ENCODE data around the gene RHBDL3. TPM values are rescaled to one million over a fixed set of nuclear protein-coding genes. Genes with fewer than 3 reads are reported as not detected.

RHBDL3 gene
- total and polyA plus RNA-seq, 9 donors = 0.83 to 5.6 (median 2.0) TPM

DNA sequence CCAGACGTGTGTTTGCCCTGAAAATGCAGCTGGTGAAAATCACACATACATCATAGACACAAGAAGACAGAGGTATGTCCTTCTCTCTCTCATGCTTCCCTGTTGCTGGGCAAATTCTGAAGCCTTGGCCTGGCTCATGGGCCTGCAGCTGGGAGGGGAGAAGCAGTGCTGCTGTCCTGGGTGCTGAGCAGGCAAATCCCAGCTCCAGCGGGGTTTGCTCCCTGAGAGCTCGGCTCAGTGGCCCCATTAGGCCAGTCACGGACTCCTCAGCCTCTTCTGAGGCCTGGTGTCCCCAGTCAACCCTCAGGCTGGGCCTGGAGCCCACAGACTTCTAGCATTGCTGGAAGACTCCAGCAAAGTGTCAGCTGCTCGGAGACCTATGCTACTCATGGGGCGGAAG is 11.7 kb downstream of the RHBDL3 start:
- DNase-seq = no peak
- WGBS, 3 donors = 48 to 66% (median 63%) methylated on average over 6 of the region's 6 CpGs

DNA sequence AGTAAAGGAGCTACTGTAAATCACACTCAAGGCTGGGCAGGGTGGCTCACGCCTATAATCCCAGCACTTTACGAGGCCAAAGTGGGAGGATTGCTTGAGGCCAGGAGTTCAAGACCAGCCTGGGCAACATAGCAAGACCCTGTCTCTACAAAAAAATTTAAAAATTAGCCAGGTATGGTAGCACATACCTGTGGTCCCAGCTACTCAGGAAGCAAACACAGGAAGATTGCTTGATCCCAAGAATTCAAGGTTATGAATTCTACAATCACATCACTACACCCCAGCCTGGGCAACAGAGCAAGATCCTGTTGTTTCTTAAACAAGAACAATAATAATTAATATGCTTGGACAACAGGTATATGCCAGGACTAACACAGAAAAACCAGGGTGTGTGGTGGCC is 13.2 kb downstream of the RHBDL3 start:
- no peaks in the 10 kb centered on the region for H3K36me3 ChIP-seq
- no peak overlapping the region for H3K27ac ChIP-seq
- H3K27me3 ChIP-seq = no peaks in the 10 kb centered on the region
- 93 to 97% (median 96%) methylated on average over 2 of the region's 2 CpGs for WGBS, 3 donors
- TF ChIP-seq POLR2A (IDR thresholded peaks at IDR 0.05) = no peak
- TF ChIP-seq EP300 (IDR thresholded peaks at IDR 0.05) = no peak
- TF ChIP-seq, protein P1, sequence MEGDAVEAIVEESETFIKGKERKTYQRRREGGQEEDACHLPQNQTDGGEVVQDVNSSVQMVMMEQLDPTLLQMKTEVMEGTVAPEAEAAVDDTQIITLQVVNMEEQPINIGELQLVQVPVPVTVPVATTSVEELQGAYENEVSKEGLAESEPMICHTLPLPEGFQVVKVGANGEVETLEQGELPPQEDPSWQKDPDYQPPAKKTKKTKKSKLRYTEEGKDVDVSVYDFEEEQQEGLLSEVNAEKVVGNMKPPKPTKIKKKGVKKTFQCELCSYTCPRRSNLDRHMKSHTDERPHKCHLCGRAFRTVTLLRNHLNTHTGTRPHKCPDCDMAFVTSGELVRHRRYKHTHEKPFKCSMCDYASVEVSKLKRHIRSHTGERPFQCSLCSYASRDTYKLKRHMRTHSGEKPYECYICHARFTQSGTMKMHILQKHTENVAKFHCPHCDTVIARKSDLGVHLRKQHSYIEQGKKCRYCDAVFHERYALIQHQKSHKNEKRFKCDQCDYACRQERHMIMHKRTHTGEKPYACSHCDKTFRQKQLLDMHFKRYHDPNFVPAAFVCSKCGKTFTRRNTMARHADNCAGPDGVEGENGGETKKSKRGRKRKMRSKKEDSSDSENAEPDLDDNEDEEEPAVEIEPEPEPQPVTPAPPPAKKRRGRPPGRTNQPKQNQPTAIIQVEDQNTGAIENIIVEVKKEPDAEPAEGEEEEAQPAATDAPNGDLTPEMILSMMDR (IDR thresholded peaks at IDR 0.05) = no peak
- intact Hi-C loops (cut with DNase I) = no loop called here
- no peaks in the 10 kb centered on the region for H3K9me3 ChIP-seq
- no peak overlapping the region for H3K4me3 ChIP-seq
- peaks cover 2% of the 10 kb centered on the region for H3K4me1 ChIP-seq (ENCODE audit: insufficient read depth)
- DNase-seq = no peak

More for the DNA sequence above, 11.7 kb downstream of the RHBDL3 start:
- Histone ChIP-seq H3K27ac (no peak overlapping the region), H3K27me3 (no peaks in the 10 kb centered on the region), H3K4me1 (ENCODE audit: insufficient read depth) (peaks cover 2% of the 10 kb centered on the region), H3K4me3 (no peak overlapping the region), H3K9me3 (no peaks in the 10 kb centered on the region), H3K36me3 (no peaks in the 10 kb centered on the region)
- intact Hi-C loops (cut with DNase I) = no loop called here
- TF ChIP-seq, protein P1 (IDR thresholded peaks at IDR 0.05) = no peak
- TF ChIP-seq POLR2A (IDR thresholded peaks at IDR 0.05) (no peak), EP300 (IDR thresholded peaks at IDR 0.05) (no peak)

DNA sequence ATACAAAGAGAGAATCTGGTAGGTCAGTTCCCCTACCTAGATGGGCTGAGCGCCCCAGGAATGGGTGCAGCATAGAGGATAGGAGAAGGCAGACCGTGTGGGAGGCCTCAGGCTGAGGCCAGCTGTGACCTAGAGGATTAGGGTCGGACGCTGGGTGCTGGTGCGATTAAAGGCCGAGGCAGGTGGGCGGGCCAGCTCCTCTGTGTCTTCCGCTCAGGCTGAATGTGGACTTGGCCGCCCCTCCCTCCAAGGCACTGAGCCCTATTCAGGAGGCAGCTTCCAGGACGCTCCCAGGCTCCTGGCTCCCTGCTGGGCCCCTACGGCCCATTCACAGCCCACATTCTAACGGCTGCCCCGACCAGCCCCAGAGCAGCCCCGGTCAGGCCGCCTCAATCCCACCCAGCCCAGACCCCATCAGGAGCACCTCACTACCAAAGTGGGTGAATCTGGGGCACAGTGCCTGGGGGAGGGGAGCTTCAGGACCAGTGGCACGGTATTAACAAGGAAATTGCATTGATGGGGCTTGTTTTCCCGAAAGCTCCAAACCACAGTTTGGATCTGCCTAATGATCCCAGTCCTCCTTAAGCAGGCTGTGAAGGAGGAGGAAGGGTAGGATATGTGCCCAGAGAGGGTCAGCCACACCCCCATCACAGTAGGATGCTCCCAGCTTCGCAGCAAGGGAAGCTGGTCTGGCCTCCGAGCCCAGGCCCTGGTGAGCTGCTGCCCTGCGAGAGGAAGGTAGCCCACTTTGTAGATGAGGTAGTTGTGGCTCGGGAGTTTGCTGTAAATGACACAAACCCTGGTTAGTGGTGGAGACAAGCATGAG is 14.5 kb downstream of the RHBDL3 start:
- WGBS, 3 donors = 74 to 82% (median 80%) methylated on average over 20 to 21 of the region's 21 CpGs
- H3K36me3 ChIP-seq = no peaks in the 10 kb centered on the region
- no peak overlapping the region for H3K27ac ChIP-seq
- H3K27me3 ChIP-seq = no peaks in the 10 kb centered on the region
- peaks cover 2% of the 10 kb centered on the region for H3K4me1 ChIP-seq (ENCODE audit: insufficient read depth)
- no peak overlapping the region for H3K4me3 ChIP-seq
- intact Hi-C loops (cut with DNase I) = no loop called here
- TF ChIP-seq, protein P1 (IDR thresholded peaks at IDR 0.05) = no peak
- no peak for TF ChIP-seq EP300 (IDR thresholded peaks at IDR 0.05)
- no peak for TF ChIP-seq POLR2A (IDR thresholded peaks at IDR 0.05)
- no peaks in the 10 kb centered on the region for H3K9me3 ChIP-seq
- DNase-seq = no peak

DNA sequence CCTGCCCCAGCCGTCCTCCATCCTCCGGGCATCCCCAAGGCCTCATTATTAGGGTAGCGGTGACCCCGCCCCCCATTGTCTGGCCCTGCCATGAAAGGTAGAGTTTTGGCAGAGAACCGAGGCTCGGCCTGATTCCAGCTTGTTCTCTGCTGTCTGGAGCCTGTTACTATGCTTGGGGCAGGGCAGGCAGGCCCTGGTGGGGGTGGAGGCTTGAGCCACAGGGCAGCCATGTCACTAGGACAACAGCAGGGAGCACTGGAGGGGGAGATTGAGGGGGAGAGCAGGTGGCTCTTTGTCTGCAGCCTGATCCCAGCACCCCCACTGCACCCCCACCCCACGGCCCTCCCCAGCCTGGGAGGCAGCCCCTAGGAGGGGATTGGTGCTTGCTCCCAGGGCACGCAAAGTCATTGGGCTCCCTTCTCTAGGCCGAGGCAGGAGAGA is 15.4 kb downstream of the RHBDL3 start:
- intact Hi-C loops (cut with DNase I) = no loop called here
- TF ChIP-seq POLR2A (IDR thresholded peaks at IDR 0.05) = no peak
- TF ChIP-seq, protein P1 (IDR thresholded peaks at IDR 0.05) = no peak
- no peak for TF ChIP-seq EP300 (IDR thresholded peaks at IDR 0.05)
- no peaks in the 10 kb centered on the region for H3K4me1 ChIP-seq (ENCODE audit: insufficient read depth)
- H3K27me3 ChIP-seq = no peaks in the 10 kb centered on the region
- WGBS, 3 donors = 60 to 74% (median 66%) methylated on average over 8 to 9 of the region's 9 CpGs
- no peak for DNase-seq
- no peaks in the 10 kb centered on the region for H3K9me3 ChIP-seq
- H3K4me3 ChIP-seq = no peak overlapping the region
- no peaks in the 10 kb centered on the region for H3K36me3 ChIP-seq
- no peak overlapping the region for H3K27ac ChIP-seq

Measured in ovary (tissue), 9 donors.